Measurements from ENCODE around the gene GRIA3.

- TF ChIP-seq, protein P1, sequence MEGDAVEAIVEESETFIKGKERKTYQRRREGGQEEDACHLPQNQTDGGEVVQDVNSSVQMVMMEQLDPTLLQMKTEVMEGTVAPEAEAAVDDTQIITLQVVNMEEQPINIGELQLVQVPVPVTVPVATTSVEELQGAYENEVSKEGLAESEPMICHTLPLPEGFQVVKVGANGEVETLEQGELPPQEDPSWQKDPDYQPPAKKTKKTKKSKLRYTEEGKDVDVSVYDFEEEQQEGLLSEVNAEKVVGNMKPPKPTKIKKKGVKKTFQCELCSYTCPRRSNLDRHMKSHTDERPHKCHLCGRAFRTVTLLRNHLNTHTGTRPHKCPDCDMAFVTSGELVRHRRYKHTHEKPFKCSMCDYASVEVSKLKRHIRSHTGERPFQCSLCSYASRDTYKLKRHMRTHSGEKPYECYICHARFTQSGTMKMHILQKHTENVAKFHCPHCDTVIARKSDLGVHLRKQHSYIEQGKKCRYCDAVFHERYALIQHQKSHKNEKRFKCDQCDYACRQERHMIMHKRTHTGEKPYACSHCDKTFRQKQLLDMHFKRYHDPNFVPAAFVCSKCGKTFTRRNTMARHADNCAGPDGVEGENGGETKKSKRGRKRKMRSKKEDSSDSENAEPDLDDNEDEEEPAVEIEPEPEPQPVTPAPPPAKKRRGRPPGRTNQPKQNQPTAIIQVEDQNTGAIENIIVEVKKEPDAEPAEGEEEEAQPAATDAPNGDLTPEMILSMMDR (IDR thresholded peaks at IDR 0.05; ENCODE audit: low read length) = no peak
- TF ChIP-seq EZH2 (IDR thresholded peaks at IDR 0.05; ENCODE audit: borderline replicate concordance, low read length) = no peak
Observed at GRCh38 chrX:123263747-123264146, 79.7 kb downstream of the GRIA3 start.
